Liver (tissue), 9 donors: ENCODE data around the gene NUP37. TPM values are rescaled to one million over a fixed set of nuclear protein-coding genes. Genes with fewer than 3 reads are reported as not detected.
"Not testable (repeated sequence)": the region's sequence is repeated elsewhere in the genome, so short reads cannot be mapped to it uniquely, and the experiment has no call there.

Source experiments
- DNase-seq: peaks from one replicate; pipeline ENCODE4 v3.0.0-alpha.2; 2017; ENCODE audit warnings: low spot score
- H3K27ac ChIP-seq, 2 donors: one replicate each; pipeline ENCODE4 v1.7.0; 2013; ENCODE audit warnings: inconsistent platforms in 2 of 2, low read length in 2 of 2, control low read depth in 1 of 2, low read depth in 1 of 2, mild to moderate bottlenecking in 1 of 2
- H3K27me3 ChIP-seq, 4 donors: one replicate each; pipeline versions ENCODE4 v1.6.1 to v1.7.0; 2013; ENCODE audit warnings: low read length in 3 of 4, inconsistent platforms in 1 of 4, mild to moderate bottlenecking in 1 of 4, moderate library complexity in 1 of 4; ENCODE audit not compliant: control insufficient read depth in 4 of 4, insufficient read depth in 4 of 4
- H3K36me3 ChIP-seq, 4 donors: one replicate each; pipeline versions ENCODE4 v1.6.1 to v1.7.0; 2013; ENCODE audit warnings: low read length in 3 of 4, mild to moderate bottlenecking in 3 of 4, low read depth in 1 of 4, moderate library complexity in 1 of 4; ENCODE audit not compliant: control insufficient read depth in 4 of 4, insufficient read depth in 3 of 4
- H3K4me1 ChIP-seq, 4 donors: one replicate each; pipeline versions ENCODE4 v1.6.1 to v1.7.0; 2013; ENCODE audit warnings: low read length in 3 of 4, mild to moderate bottlenecking in 3 of 4, moderate library complexity in 1 of 4; ENCODE audit not compliant: control insufficient read depth in 4 of 4, insufficient read depth in 4 of 4
- H3K4me3 ChIP-seq, 3 donors: one replicate each; pipeline versions ENCODE4 v1.6.1 to v1.7.0; 2013; ENCODE audit warnings: low read length in 3 of 3, control low read depth in 1 of 3, low read depth in 1 of 3, mild to moderate bottlenecking in 1 of 3
- H3K9ac ChIP-seq, 2 donors: one replicate each; pipeline ENCODE4 v1.7.0; 2013; ENCODE audit warnings: low read length in 2 of 2, mild to moderate bottlenecking in 2 of 2, moderate library complexity in 2 of 2, control low read depth in 1 of 2, low read depth in 1 of 2
- H3K9me3 ChIP-seq, 4 donors: one replicate each; pipeline versions ENCODE4 v1.6.1 to v1.7.0; 2013; ENCODE audit warnings: low read length in 3 of 4; ENCODE audit not compliant: control insufficient read depth in 4 of 4
- EGR1 ChIP-seq, 2 donors: IDR thresholded peaks; 2 replicates each; pipeline ENCODE4 v1.6.1; 2016 to 2018; ENCODE audit warnings: antibody characterized with exemption in 2 of 2, low read depth in 2 of 2
- HNF4A ChIP-seq, 2 donors: conservative IDR thresholded peaks; 2 replicates each; pipeline ENCODE4 v1.6.1; 2016; ENCODE audit warnings: antibody characterized with exemption in 2 of 2, mild to moderate bottlenecking in 2 of 2
- RXRA ChIP-seq, 2 donors: IDR thresholded peaks; 2 replicates each; pipeline ENCODE4 v1.6.1; 2017 to 2018; ENCODE audit warnings: antibody characterized with exemption in 2 of 2, mild to moderate bottlenecking in 1 of 2
- WGBS: extraction: QIAGEN DNeasy Blood & Tissue Kit; methylation state at CpG from one replicate; pipeline ENCODE4 v1.1.7; 2013; 5-methylcytosine and 5-hydroxymethylcytosine counted together
- polyA plus RNA-seq, 2 donors: library from polyadenylated mRNA; stranded (reverse) in 1 of 2; unstranded in 1 of 2; fragments of 200-250 nt in 1 of 2; fragments of >200 nt in 1 of 2; fragmentation: Nextera tagmentation in 1 of 2; extraction: Ambion mirVana in 1 of 2; gene quantifications; one replicate each; pipeline versions ENCODE4 v1.2.1 to v1.2.3, GENCODE V29; 2013 to 2015
- total RNA-seq, 2 donors: library from RNA; depleted of rRNA; stranded (reverse); fragments of >200 nt; gene quantifications; one replicate each; pipeline ENCODE4 v1.2.3, GENCODE V29; 2014
- TF ChIP-seq, protein P1 (sequence below): IDR thresholded peaks from 2 replicates; pipeline ENCODE4 v1.6.1; 2016; ENCODE audit warnings: antibody characterized with exemption, mild to moderate bottlenecking
- donor health status: healthy.
- donor health status: healthy.
- donor health status: healthy.
- donor health status: healthy.
- donor health status: healthy.

The NUP37 gene
- total and polyA plus RNA-seq, 4 donors, result 7.3 to 24.5 (median 8.5) TPM

DNA sequence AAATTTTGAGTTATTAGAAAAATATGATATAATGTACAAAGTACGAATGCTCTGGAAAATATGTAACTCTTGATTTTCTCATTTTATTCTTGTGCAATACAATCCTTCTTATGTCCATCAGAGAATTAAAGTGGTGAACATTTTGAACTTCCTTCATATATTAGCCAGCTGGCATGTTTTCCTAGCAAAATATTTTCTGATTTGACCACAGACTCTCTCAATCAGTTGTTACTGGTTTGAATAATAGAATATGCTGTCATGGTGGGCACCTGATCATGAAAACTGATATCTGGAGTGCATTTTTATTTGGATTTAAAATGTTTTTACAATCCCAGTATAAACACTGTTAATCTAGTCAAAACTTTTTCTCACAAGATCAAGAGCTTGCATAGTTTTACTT, 24.3 kb upstream of the NUP37 start:
- 87% methylated on average over 1 of the region's 1 CpG for WGBS
- no peak for DNase-seq
- H3K4me3 ChIP-seq, result no peak overlapping the region
- no peaks in the 10 kb centered on the region for H3K4me1 ChIP-seq
- H3K27ac ChIP-seq, result no peak overlapping the region
- no peaks in the 10 kb centered on the region for H3K36me3 ChIP-seq
- no peak for TF ChIP-seq HNF4A (conservative IDR thresholded peaks at IDR 0.05)
- no peak for TF ChIP-seq RXRA (IDR thresholded peaks at IDR 0.05)
- no peak for TF ChIP-seq EGR1 (IDR thresholded peaks at IDR 0.05; ENCODE audit: low read depth in 2 of 2)
- TF ChIP-seq, protein P1, sequence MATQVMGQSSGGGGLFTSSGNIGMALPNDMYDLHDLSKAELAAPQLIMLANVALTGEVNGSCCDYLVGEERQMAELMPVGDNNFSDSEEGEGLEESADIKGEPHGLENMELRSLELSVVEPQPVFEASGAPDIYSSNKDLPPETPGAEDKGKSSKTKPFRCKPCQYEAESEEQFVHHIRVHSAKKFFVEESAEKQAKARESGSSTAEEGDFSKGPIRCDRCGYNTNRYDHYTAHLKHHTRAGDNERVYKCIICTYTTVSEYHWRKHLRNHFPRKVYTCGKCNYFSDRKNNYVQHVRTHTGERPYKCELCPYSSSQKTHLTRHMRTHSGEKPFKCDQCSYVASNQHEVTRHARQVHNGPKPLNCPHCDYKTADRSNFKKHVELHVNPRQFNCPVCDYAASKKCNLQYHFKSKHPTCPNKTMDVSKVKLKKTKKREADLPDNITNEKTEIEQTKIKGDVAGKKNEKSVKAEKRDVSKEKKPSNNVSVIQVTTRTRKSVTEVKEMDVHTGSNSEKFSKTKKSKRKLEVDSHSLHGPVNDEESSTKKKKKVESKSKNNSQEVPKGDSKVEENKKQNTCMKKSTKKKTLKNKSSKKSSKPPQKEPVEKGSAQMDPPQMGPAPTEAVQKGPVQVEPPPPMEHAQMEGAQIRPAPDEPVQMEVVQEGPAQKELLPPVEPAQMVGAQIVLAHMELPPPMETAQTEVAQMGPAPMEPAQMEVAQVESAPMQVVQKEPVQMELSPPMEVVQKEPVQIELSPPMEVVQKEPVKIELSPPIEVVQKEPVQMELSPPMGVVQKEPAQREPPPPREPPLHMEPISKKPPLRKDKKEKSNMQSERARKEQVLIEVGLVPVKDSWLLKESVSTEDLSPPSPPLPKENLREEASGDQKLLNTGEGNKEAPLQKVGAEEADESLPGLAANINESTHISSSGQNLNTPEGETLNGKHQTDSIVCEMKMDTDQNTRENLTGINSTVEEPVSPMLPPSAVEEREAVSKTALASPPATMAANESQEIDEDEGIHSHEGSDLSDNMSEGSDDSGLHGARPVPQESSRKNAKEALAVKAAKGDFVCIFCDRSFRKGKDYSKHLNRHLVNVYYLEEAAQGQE, result no peak
- H3K9me3 ChIP-seq, result no peaks in the 10 kb centered on the region
- no peaks in the 10 kb centered on the region for H3K27me3 ChIP-seq
- no peak overlapping the region for H3K9ac ChIP-seq

DNA sequence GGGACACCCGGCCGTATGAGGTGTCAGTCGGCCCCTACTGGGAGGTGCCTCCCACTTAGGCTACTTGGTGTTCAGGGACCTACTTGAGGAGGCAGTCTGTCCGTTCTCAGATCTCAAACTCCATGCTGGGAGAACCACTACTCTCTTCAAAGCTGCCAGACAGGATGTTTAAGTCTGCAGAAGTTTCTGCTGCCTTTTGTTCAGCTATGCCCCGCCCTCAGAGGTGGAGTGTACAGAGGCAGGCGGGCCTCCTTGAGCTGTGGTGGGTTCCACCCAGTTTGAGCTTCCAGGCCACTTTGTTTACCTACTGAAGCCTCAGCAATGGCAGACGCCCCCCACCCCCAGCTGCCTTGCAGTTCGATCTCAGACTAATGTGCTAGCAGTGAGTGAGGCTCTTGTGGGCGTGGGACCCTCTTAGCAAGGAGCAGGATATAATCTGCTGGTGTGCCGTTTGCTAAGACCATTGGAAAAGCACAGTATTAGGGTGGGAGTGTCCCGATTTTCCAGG, 23.0 kb upstream of the NUP37 start:
- H3K4me3 ChIP-seq, DNase-seq, H3K9me3 ChIP-seq, H3K9ac ChIP-seq, H3K27ac ChIP-seq, H3K4me1 ChIP-seq, H3K27me3 ChIP-seq, H3K36me3 ChIP-seq: not testable (repeated sequence)
- WGBS, result 97% methylated on average over 11 of the region's 11 CpGs

DNA sequence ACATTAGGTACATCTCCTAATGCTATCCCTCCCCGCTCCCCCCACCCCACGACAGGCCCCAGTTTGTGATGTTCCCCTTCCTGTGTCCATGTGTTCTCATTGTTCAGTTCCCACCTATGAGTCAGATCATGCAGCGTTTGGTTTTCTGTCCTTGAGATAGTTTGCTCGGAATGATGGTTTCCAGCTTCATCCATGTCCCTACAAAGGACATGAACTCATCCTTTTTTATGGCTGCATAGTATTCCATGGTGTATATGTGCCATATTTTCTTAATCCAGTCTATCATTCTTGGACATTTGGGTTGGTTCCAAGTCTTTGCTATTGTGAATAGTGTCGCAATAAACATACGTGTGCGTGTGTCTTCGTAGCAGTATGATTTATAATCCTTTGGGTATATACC, 17.7 kb upstream of the NUP37 start:
- H3K27me3 ChIP-seq, H3K36me3 ChIP-seq, H3K9ac ChIP-seq, H3K4me1 ChIP-seq, H3K4me3 ChIP-seq, H3K9me3 ChIP-seq, H3K27ac ChIP-seq, DNase-seq: not testable (repeated sequence)
- 97% methylated on average over 8 of the region's 8 CpGs for WGBS

DNA sequence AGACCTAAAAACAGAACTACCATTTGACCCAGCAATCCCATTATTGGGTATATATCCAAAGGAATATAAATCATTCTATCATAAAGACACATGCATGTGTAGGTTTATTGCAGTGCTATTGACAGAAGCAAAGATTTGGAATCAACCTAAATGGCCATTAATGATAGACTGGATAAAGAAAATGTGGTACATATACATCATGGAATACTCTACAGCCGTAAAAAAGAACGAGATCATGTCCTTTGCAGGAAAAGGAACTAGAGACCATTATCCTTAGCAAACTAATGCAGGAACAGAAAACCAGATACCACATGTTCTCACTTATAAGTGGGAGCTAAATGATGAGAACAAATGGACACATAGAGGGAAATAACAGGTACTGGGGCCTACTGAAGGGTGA, 11.5 kb upstream of the NUP37 start:
- not testable (repeated sequence) for H3K9ac ChIP-seq, H3K9me3 ChIP-seq, H3K36me3 ChIP-seq, DNase-seq, H3K4me1 ChIP-seq, H3K4me3 ChIP-seq, H3K27ac ChIP-seq, H3K27me3 ChIP-seq
- 94% methylated on average over 2 of the region's 2 CpGs for WGBS

DNA sequence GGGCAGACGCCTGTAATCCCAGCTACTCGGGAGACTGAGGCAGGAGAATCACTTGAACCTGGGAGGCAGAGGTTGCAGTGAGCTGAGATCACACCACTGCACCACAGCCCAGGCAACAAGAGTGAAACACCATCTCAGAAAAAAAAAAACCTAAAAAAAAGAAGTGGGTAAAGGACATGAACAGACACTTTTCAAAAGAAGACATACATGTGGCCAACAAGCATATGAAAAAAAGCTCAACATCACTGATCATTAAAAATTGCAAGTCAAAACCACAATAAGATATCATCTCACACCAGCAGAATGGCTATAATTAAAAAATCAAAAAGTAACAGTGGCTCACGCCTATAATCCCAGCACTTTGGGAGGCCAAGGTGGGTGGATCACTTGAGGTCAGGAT, 10.8 kb upstream of the NUP37 start:
- not testable (repeated sequence) for H3K4me1 ChIP-seq, H3K27ac ChIP-seq, H3K27me3 ChIP-seq, DNase-seq, H3K9ac ChIP-seq, H3K9me3 ChIP-seq, H3K4me3 ChIP-seq, H3K36me3 ChIP-seq
- 82% methylated on average over 3 of the region's 3 CpGs for WGBS

DNA sequence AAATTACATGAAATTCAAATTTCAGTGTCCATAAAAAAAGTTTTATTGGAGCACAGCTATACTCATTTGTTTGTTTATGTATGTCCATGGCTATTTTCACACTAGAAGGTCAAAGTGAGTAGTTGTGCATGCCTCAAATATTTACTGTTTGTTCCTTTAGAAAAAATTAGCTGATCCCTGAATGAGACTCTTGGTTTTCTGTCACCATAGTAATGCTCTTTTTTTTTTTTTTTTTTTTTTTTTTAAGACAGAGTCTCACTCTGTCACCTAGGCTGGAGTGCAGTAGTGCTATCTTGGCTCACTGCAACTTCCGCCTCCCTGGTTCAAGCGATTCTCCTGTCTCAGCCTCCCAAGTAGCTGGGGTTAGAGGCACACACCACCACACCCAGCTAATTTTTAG, 1.4 kb upstream of the NUP37 start:
- H3K36me3 ChIP-seq, H3K9me3 ChIP-seq, H3K27ac ChIP-seq, H3K9ac ChIP-seq, DNase-seq, H3K4me3 ChIP-seq, H3K27me3 ChIP-seq: not testable (repeated sequence)
- 97% methylated on average over 2 of the region's 2 CpGs for WGBS
- H3K4me1 ChIP-seq, result peaks cover 4 to 15% (median 12%) of the 10 kb centered on the region in 4 donors
